RPMI8226 (cell line): ENCODE results near the gene SORCS3.

Source experiments
- DNase-seq: peaks from one replicate; pipeline ENCODE4 v3.0.0-alpha.2; 2015

Gene SORCS3

GRCh38 chr10:104780165-104780564 lies 139.1 kb downstream of the SORCS3 start:
- no peak for DNase-seq

GRCh38 chr10:104780946-104781595 lies 140.0 kb downstream of the SORCS3 start:
- DNase-seq, result no peak

GRCh38 chr10:104784452-104784851 lies 143.4 kb downstream of the SORCS3 start:
- no peak for DNase-seq

- DNase-seq, result no peak
Measured at GRCh38 chr10:104791471-104791870, 150.4 kb downstream of the SORCS3 start.

- DNase-seq, result no peak
Measured at GRCh38 chr10:104795411-104795810, 154.3 kb downstream of the SORCS3 start.

- DNase-seq, result no peak
Measured at GRCh38 chr10:104796823-104797222, 155.7 kb downstream of the SORCS3 start.

- no peak for DNase-seq
Measured at GRCh38 chr10:104802941-104803340, 161.9 kb downstream of the SORCS3 start.

- DNase-seq, result no peak
Measured at GRCh38 chr10:104804880-104805279, 163.8 kb downstream of the SORCS3 start.

- no peak for DNase-seq
Measured at GRCh38 chr10:104806801-104807200, 165.7 kb downstream of the SORCS3 start.

- DNase-seq, result no peak
Measured at GRCh38 chr10:104807581-104808310, 166.7 kb downstream of the SORCS3 start.

- peak; percentile 2 for DNase-seq
Measured at GRCh38 chr10:104809288-104810090, 168.4 kb downstream of the SORCS3 start.

GRCh38 chr10:104811166-104811565 lies 170.1 kb downstream of the SORCS3 start:
- no peak for DNase-seq

GRCh38 chr10:104816501-104816900 lies 175.4 kb downstream of the SORCS3 start:
- no peak for DNase-seq

- no peak for DNase-seq
Measured at GRCh38 chr10:104819731-104820130, 178.6 kb downstream of the SORCS3 start.

- DNase-seq, result no peak
Measured at GRCh38 chr10:104822088-104822487, 181.0 kb downstream of the SORCS3 start.

- peak; percentile 15 for DNase-seq
Measured at GRCh38 chr10:104824380-104825006, 183.4 kb downstream of the SORCS3 start.

GRCh38 chr10:104831272-104831671 lies 190.2 kb downstream of the SORCS3 start:
- DNase-seq, result no peak

GRCh38 chr10:104834580-104834979 lies 193.5 kb downstream of the SORCS3 start:
- DNase-seq, result no peak

GRCh38 chr10:104835422-104835821 lies 194.3 kb downstream of the SORCS3 start:
- no peak for DNase-seq

GRCh38 chr10:104842704-104843103 lies 201.6 kb downstream of the SORCS3 start:
- no peak for DNase-seq

GRCh38 chr10:104844073-104844472 lies 203.0 kb downstream of the SORCS3 start:
- no peak for DNase-seq

- DNase-seq, result no peak
Measured at GRCh38 chr10:104850023-104850422, 208.9 kb downstream of the SORCS3 start.

GRCh38 chr10:104867966-104868598 lies 227.0 kb downstream of the SORCS3 start:
- no peak for DNase-seq
